Dermis microvascular lymphatic vessel endothelial cell (primary cell): ENCODE data around the gene RAB40B. TPM values are rescaled to one million over a fixed set of nuclear protein-coding genes. Genes with fewer than 3 reads are reported as not detected.
"Not testable (repeated sequence)": the region's sequence is repeated elsewhere in the genome, so short reads cannot be mapped to it uniquely, and the experiment has no call there.

ENCODE experiments used
- DNase-seq, 2 donors: peaks; one replicate each; pipeline versions ENCODE4 v3.0.0 to v3.0.0-alpha.2; 2010; ENCODE audit warnings: low read depth in 2 of 2
- total RNA-seq: library from RNA; depleted of rRNA; stranded (reverse); fragments of >200 nt; gene quantifications from 2 replicates; pipeline ENCODE4 v1.2.1, GENCODE V29; 2014

The RAB40B gene
- total RNA-seq, 1 donor from 2014 or later, result 4.6 TPM

GRCh38 chr17:82668024-82668630 lies 30.4 kb downstream of the RAB40B start:
- no peak for DNase-seq

DNA sequence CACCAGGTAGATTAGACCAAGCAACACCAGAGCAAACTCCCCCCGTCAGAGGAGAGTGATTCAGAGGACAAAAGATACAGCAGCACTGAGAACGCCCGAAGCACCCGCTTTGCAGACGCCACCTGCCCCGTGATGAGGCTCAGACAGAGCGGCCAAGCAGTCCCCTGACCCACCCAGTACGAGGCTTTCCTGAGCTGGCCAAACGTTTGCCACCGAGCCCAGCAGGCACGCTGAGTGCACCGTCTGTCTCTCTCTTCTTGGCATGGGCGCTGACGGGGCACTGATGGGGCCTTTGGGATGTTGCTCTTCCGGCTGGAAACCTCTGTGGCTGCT lies 30.9 kb downstream of the RAB40B start:
- no peak for DNase-seq

- no peak for DNase-seq
These were observed 31.4 kb downstream of the RAB40B start for GRCh38 chr17:82666931-82667667.

DNA sequence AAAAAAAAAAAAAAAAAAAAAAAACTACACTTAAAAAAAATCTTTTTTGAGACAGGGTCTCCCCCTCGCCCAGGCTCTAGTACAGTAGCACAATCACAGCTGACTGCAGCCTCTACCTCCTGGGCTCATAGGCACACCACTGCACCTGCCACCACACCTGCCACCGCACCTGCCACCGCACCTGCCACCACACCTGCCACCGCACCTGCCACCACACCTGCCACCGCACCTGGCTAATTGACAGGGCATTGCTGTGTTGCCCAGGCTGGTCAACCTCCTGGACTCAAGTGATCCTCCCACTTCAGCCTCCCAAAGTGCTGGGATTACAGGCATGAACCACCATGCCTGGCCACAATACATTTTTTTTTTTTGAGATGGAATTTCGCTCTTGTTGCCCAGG lies 32.6 kb downstream of the RAB40B start:
- DNase-seq, result no peak

GRCh38 chr17:82665217-82665616 lies 33.3 kb downstream of the RAB40B start:
- no peak for DNase-seq

GRCh38 chr17:82664701-82665182 lies 33.8 kb downstream of the RAB40B start:
- DNase-seq, result no peak

DNA sequence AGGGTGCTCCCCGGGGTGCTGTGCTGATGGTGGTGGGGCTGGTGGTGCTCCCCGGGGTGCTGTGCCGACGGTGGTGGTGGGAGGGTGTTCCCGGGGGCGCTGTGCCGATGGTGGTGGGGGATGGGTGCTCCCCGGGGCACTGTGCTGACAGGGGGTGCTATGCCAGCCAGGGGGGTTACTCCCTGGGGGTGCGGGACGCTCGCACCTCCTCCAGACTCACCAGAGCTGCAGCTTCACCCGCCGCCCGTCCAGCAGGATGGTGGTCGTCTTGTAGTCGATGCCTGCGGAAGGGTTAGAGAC lies 34.3 kb downstream of the RAB40B start:
- no peak for DNase-seq

DNA sequence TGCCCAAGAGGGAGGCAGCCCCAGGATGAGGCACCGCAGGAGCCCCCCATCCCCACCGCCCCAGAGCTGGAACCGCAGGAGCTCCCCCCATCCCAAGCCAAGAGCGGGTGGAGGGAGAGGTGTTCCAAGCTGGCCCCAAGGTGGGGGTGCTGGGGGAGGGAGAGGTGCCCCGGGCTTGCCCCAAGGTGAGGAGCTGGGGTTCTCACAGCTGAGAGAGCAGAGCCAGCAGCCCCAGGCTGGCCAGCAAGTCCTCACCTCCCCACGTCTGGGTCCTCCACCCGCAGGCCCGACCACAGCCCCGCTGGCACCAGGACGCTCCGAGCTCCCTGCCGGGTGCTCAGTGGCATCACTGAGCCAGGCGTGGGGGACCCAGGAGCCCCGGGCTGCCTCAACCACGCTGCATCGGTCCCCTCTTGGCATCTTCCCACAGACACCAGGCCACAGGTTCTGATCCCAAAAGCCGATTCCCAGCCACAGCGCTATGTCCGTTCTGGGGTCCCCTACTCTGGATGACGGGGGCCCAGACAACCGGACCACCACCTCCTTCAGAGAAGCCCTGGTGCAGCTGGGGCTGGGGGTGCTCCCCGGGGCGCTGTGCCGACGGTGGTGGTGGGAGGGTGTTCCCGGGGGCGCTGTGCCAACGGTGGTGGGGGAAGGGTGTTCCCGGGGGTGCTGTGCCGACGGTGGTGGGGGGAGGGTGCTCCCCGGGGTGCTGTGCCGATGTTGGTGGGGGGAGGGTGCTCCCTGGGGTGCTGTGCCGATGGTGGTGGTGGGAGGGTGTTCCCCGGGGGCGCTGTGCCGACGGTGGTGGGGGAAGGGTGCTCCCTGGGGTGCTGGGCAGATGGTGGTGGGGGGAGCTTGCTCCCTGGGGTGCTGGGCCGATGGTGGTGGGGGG lies 34.9 kb downstream of the RAB40B start:
- DNase-seq, result no peak

GRCh38 chr17:82662711-82663261 lies 35.7 kb downstream of the RAB40B start:
- DNase-seq, result no peak

DNA sequence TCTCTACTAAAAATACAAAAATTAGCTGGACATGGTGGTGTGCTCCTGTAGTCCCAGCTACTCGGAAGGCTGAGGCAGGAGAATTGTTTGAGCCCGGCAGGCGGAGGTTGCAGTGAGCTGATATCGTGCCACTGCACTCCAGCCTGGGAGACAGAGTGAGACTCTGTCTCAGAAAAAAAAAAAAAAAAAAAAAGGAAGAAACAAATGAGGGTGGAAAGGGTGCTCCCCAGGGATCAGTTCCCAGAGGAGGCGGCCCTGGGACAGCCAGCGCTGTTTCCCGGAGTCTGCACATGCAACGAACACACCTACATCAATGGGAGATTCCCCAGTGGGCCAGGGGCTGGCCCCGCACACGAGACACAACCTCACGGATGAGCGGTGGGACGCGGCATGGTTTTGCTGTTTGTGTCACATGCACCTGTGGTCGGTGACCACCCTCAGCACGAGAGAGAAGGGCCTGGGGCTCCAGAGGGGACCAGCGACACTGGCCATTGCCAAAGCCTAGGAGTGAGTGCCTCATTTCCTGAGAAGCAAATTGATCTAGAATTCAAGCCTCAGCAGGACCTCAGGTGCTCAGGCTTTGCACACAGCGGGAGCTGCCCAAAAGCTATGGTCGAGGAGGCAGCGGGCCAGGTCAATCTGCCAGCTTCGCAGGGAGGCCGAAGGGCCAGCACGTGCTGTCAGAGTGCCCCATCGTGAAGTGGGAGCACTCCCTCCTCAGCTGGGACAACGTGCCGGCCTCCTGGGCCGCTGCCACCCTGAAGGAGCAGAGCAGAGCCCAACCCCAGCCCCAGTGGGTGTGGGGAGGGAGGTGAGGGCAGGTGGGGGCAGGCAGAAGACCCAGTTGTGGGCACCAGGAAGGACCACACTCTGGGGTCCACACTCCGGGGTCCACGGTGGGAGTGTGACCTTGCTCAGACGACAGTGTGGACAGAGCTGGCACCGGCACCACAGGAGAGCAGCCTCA lies 36.5 kb downstream of the RAB40B start:
- no peak for DNase-seq

DNA sequence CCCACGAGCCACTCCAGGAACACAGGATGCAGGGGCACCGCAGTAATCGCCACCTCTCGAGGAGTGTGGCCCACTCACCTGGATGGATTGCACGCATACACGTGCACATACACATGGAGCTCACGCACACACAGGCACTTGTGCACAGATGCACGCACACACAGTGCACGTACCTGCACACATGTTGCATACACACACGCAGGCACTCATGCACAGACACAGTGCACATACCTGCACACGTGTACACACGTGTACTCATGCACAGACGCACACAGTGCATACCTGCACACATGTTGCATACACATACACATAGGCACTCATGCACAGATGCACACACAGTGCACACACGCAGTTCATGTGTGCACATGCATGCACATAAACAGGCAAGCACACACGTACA lies 38.6 kb downstream of the RAB40B start:
- no peak for DNase-seq

- no peak for DNase-seq
These were observed 39.6 kb downstream of the RAB40B start for GRCh38 chr17:82658796-82659452.

- no peak for DNase-seq
These were observed 40.2 kb downstream of the RAB40B start for GRCh38 chr17:82658331-82658730.

DNA sequence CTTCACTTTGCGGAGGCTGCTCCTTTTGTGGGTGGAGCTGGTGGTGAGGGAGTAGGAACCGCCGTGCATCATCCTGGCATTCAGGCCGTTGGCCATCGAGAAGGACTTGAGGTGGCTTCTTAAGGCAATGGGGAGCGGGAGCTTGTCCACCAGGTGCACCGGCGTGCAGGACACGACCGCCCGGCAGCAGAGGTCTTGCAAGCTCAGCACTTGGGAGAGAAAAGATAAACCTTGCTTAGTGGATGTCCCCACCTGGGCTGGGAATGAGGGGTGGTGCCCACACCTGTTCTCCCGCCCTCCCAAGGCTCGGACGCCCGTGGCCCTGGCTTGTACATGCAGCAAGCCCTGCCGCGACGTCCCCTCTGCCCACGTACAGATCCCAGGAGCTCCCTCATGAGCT lies 40.6 kb downstream of the RAB40B start:
- DNase-seq, result no peak

- no peak for DNase-seq
These were observed 42.2 kb downstream of the RAB40B start for GRCh38 chr17:82656266-82656665.

DNA sequence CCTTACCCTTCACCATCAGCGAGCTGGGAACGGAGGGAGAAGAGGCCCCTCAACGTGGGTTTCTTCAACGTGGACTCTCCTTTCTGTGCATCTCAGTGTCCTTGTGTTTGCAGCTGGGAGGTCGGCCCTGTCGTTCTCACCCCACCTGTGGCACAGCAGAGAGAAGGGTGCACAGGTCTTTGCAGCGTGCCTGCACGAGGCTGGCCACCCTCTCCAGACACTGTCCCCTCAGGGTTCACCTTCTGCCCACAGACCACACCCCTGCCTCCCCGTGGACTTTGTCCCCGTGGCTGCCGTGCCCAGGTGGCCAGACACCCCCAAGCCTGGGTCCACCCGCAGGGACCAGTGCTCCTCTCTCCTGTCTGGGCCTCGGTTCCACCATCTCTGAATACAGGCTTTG lies 43.0 kb downstream of the RAB40B start:
- DNase-seq, result no peak

DNA sequence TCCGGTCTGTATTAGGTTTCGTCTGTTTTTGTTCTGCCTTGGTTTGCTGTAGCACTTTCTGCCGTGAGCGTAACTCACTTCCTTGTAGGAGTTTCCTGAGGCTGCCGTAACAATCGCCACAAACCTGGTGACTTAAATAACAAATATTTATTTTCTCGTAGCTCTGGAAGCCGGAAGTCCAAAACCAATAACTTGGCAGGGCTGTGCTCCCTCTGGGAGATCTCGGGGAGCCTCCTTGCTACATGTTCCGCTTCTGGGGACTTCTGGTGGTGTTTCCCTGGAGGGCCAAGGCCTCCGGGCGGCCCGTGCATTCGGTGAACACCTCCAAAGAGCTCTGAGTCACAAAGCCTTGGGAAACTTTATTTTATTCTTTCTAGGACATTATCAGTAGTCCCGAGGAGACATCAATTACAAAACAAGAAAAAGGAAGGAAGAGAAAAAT lies 43.4 kb downstream of the RAB40B start:
- DNase-seq, result peak in 1 of 2 donors; percentile 48

GRCh38 chr17:82654611-82655010 lies 43.9 kb downstream of the RAB40B start:
- not testable (repeated sequence) for DNase-seq

- no peak for DNase-seq
These were observed 44.6 kb downstream of the RAB40B start for GRCh38 chr17:82653651-82654528.
